ENCODE measurements around the gene PDE6H.

Gene PDE6H

DNA sequence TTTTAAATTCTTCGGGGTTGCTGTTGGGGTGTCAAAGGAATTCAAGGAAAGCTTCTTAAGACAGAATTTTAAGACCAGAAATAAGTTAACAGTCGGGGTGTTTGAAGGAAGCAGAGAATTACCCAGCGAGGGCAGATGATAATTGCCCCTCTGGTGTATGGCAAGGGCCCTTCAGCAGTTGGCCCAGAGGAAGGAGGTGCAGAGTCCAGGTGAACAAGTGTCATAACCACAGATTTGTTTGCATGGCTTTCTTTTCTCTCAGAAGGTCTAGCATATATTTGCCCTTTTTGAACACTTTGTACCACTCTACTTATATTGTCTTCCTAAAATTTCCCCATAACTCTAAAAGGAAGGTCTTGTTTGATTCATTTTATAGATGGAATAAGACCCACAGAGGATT, 1.8 kb downstream of the PDE6H start:
- DNase-seq (ENCODE audit: low read depth, low spot score), result no peak

DNA sequence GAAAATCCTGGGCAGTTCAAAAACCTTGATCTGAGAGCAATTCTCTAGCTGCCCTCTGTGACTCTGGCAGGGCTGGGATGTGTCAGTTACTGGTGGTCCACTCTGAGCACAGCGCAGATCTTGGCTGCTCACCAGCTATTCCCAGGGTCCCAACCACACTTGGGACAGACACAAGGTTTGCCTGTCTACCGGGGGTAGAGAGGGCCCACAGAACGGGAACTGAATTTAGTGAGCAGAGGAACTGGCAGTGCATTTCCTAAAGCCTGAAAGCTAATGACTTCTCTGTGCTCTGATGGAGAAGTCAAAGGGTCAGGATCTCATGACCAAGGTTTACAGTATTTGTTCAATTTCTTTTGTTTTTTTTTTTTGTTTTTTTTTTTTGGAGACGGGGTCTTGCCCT, 2.6 kb downstream of the PDE6H start:
- DNase-seq (ENCODE audit: low read depth, low spot score), result no peak

DNA sequence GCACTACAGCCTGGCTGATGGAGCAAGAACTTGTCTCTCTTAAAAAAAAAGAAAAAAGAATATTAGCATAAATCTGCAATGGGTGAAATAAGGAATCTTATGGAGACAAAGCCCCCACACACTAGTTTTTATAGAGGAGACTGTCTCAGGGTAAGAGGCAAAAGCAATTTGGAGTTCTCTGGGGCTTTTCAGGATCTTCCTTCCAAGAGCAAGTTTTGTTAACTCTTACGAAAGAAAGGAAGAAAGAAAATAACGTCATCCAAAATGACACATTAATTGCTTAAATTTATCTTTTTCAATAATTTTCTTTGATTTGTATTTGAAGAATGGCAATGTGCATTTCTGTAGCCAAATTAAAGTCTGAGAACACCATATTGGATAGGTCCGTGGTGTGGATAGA, 3.8 kb downstream of the PDE6H start:
- no peak for DNase-seq (ENCODE audit: low read depth, low spot score)

DNA sequence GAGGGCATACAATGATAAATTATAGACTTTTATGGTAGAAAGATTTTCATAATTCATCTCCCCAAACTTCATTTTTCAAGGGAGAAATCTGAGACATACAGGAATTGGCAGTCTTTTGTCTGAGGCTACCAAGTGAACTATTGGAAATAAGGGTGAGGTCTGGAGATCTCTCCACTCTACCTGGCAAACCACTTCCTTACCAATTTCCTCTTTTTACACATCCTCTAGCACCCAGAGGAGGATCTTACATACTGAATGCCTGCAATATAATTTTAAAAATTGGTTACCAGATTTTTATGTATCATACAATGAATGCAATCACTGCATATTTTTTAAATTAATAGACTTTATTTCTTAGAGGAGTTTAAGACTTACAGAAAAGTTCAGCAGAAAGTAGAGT, 6.6 kb downstream of the PDE6H start:
- DNase-seq (ENCODE audit: low read depth, low spot score), result no peak

DNA sequence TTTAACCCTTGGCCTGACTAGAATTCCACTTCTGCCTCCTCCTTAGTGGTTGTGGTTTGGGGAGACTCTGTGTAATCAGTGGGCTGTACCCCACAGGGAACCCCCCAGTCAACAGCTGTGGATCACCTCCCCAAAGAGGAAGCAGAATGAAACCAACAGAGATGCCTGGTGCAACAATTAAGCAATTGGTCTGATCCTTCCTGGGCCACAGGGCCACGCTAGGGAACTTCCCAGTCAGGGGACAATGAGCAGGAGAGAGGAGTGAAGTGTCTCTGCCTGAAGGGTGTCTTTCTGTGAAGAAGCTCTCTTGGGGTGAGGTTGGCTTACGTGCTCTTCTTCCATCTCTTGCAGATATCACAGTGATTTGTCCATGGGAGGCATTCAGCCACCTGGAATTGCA, 8.2 kb downstream of the PDE6H start:
- DNase-seq (ENCODE audit: low read depth, low spot score), result no peak

DNA sequence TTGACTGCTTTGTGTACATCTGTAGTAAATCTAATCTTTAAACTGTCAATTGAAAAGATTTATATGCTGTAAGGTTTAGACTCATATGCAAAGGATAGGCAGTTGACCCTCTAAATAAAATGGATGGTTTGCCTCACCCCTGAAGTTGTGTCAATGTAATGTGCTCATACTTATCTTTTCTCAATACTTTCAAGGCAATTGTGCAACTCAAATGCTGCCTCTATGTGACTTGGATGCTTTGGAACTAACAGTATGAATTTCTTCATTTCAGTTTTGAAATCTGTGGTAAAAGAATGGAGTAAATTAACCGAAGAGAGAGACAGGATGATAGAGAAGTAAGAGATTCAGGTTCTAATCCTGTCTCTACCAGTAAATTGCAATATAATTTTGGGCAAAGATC, 9.7 kb downstream of the PDE6H start:
- DNase-seq (ENCODE audit: low read depth, low spot score), result no peak

DNA sequence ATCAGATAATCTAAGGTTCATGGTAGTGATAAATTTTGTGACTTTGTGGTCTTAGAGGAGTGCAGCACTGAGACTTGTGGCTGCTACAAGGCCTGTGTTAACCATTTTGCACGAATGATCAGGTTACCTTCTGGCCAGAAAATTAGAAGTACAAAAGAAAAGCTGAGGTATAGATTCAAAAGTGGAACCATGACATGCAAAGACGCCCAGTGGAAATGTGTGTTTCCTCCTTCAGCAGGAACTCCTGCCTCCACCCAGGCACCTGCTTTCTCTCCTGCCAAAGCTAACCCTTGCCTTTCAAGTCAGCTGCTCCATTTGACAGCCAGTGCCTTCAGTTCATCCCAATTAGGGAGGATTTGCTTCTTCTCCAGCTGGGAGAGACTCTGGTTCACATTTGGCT, 10.1 kb downstream of the PDE6H start:
- DNase-seq (ENCODE audit: low read depth, low spot score), result no peak

DNA sequence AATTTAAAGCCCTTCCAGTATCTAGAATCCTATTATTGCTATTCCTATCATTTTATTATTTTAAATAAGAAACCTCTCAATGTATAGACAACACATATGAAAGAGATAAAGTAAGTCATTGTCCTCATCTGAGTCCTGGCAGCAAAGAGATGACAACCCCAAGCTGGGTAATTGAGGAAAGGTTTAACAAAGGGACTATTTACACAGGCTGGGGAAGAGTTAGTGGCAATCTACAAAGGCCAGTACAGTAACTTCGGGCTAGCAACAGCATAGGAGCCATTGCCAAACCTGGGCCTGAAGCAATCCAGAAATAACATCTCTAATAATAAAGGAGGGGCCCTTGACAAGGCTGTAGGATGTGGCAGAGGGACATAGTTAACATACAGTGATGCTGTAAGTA, 11.2 kb downstream of the PDE6H start:
- DNase-seq (ENCODE audit: low read depth, low spot score), result no peak

DNA sequence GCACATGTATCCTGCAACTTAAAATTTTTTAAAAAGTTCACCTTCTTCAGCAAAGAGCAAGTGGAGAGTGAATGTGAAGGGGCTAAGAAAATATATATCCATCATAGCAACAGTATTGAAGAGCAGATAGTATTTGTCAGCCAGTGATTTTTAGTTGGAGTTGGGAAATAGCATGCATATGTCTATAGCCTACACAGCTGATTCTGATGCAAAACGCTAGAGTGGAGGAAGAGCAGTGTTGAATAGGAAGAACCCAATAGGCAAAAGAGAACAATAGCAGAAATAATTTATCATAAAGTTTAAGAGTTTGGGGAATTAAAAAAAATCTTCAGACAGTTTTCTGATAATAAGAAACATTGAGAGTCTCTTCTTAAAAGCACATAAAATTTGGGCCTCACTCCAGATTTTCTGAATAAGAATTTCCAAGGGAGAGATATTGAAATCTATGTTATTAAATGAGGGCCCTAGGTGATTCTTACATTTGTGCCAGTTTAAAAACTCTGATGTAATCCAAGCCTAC, 12.0 kb downstream of the PDE6H start:
- no peak for DNase-seq (ENCODE audit: low read depth, low spot score)

DNA sequence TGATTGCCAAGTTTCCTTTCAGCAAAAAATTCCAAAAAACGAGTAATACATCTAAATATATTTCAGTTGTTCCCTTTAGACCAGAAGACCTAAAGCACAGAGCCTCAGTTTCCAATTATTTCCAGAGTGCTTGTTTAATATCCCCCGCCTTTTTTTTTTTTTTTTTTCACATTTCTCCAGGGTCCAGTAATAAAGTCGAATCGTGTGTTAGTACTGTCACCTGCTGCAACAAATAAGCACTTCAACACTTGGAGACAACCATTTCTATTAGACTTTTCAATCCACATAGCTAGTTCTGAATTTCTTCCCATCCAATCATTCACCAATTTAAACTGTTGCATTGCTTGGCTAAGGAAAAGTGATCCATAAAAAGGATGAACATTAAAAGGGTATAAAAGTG, 13.6 kb downstream of the PDE6H start:
- DNase-seq (ENCODE audit: low read depth, low spot score), result no peak

DNA sequence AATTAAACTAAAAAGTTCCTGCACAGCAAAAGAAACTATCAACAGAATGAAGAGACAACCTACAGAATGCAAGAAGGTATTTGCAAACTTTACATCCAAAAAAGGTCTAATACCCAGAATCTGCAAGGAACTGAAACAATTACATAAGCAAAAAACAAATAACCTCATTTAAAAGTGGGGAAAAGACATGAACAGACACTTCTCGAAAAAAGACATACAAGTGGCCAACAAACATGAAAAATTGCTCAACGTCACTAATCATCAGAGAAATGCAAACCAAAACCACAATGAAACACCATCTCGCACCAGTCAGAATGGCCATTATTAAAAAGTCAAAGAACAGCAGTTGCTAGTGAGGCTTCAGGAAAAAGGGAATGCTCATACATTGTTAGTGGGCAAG, 15.2 kb downstream of the PDE6H start:
- DNase-seq (ENCODE audit: low read depth, low spot score), result no peak

DNA sequence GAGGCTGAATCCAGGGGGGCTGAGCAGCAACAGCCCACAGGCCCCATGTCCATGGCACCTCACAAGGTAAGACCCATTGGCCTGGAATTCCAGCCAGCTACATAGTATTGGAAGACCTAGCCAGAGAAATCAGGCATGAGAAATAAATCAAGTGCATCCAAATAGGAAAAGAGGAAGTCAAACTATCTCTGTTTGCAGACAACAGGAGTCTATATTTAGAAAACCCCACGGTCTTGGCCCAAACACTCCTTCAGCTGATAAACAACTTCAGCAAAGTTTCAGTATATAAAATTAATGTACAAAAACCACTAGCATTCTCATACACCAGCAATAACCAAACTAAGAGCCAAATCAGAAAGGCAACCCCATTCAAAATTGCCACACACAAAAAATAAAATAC, 16.9 kb downstream of the PDE6H start:
- DNase-seq (ENCODE audit: low read depth, low spot score), result no peak

DNA sequence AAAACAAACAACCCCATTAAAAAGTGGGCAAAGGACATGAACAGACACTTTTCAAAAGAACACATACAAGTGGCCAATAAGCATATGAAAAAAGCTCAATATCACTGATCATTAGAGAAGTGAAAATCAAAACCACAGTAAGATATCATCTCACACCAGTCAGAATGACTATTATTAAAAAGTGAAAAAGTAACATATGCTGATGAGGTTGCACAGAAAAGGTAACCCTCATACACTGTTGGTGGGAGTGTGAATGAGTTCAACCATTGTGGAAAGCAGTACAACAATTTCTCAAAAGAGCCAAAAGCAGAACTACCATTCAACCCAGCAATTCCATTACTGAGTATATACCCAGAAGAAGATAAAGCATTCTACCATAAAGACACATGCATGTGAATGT, 18.2 kb downstream of the PDE6H start:
- DNase-seq (ENCODE audit: low read depth, low spot score), result no peak

DNA sequence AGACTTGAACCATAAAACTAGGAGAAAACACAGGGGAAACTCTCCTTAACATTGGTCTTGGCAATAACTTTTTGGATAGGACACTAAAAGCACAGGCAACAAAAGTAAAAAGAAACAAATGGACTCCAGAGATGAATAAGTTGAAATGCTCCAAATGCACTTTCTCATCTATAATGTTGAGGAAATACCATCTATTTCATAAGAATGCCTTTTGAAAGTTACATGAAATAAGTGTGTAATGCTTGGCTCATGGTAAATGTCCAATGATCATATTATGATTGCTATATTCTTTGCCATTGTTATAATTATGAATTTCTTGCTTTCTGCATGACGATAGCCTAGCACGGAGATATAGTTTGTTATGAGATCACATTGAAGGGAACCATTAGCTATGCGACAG, 19.8 kb downstream of the PDE6H start:
- DNase-seq (ENCODE audit: low read depth, low spot score), result no peak

DNA sequence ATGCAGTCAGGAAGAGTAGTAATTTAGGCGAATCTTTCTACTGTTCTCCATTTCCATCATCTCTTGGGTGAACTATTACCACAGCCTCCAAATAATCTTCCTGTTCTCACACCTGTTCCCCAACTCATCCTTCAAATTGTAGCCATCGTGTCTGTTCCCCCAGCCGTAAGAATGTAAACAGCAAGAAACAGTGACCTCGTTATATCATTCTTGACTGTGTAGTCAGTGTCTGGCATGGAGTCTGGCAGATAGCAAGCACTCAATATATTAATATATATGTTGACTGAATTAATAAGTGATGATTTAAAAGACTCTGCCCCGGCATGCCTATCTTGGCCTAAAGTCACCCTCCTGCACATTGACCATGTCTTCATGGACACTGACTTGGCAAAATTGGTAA, 20.3 kb downstream of the PDE6H start:
- DNase-seq (ENCODE audit: low read depth, low spot score), result no peak

DNA sequence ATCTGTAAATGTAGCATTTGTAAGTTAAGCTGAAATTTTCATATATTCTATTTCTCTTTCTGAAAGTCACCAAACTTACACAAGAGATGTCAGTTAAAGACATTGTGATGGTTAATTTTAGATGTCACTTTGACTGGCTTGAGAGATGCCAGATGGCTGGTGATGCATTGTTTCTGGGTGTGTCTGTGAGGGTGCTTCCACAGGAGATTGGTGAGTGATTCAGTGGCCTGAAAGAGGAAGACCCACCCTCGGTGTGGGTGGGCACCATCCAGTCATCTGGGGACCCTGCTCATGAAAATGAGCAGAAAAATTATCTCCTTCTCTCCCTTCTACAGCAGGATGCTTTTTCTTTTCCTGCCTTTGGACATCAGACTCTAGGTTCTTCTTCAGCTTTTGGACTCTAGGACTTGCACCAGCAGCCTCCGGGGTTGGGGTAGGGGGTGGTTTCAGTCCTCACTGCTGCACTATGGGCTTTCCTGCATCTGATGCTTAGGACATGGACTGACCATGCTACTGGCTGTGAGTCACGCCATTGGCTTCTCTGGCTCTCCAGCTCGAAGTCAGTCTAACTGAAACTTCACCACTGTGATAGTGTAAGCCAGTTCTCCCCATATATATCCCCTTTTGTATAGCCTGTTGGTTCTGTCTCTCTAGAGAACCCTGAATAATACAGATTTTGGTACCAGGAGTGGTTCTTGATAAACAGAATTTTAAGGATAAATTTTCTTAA, 20.9 kb downstream of the PDE6H start:
- no peak for DNase-seq (ENCODE audit: low read depth, low spot score)

DNA sequence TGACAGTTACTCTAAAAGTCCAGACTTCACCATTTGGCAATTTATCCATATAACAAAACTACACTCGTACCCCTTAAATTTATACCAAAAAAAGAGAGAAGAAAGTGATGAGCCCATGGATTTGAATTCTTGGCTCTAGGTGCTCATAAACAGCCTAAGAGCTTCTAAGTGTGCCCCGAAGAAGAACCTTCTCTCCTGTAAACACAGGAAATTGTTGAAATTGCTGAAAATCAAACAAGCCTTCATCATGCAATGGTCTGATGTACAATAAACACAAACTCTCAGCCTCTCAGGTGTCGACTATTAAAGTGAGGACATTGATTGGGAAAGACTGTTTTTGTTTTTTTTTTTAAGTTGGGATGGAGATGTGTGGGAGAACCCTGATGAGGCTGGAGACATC, 21.8 kb downstream of the PDE6H start:
- DNase-seq (ENCODE audit: low read depth, low spot score), result no peak

DNA sequence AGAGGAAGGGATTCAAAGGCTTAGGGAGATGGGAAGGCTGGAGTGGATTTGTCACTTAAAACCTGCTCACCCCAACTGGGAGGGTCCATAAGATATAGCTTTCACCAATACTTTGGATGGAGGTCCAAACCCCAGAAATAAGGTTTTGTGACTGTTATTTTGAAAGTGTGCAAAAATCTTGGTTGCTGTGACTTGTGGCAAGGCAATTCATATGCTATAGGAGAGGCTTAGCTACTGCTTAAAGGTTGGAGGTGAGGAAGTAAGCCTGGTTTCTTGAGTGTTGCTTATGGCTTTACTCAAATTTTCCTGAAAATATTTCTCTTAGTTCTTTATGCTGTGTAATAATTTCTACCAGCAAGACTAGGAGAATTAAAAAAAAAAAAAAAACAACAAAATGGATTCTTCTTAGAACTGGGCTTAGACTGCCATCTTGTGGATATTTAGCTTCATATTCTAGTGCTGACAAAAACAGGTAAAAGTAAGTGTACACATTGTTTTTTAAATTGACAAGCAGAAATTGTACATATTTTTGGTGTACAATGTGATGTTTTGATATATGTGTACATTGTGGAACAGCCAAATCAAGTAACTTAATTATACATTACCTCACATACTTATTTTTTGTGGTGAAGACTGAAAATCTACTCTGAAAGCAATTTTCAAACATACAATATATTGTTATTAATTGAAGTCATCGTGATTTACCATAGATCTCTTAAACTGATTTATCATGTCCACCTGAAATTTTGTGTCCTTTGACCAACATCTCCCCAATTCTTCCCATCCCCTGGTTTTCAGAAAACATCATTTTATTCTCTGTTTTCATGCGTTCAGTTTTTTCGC, 23.0 kb downstream of the PDE6H start:
- DNase-seq (ENCODE audit: low read depth, low spot score), result no peak

DNA sequence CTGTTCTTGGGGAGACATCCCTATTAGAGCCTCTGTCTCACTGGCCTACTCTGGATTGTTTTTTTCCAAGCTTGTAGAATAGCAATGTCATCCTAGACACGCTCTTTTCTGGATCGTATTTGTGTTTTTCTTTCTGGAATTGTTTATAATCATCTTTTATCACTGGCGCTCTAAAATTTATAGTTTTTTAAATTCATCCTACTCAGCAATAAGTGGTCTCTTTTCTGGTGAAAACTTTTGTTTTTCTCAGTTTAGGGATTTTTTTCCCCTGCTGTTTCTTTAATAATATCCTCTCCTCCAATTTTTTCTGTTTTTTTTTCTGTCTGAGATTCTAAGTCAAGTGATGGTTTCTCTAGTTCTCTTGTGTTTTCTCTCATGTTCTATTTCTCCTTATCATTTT, 25.2 kb downstream of the PDE6H start:
- DNase-seq (ENCODE audit: low read depth, low spot score), result no peak

DNA sequence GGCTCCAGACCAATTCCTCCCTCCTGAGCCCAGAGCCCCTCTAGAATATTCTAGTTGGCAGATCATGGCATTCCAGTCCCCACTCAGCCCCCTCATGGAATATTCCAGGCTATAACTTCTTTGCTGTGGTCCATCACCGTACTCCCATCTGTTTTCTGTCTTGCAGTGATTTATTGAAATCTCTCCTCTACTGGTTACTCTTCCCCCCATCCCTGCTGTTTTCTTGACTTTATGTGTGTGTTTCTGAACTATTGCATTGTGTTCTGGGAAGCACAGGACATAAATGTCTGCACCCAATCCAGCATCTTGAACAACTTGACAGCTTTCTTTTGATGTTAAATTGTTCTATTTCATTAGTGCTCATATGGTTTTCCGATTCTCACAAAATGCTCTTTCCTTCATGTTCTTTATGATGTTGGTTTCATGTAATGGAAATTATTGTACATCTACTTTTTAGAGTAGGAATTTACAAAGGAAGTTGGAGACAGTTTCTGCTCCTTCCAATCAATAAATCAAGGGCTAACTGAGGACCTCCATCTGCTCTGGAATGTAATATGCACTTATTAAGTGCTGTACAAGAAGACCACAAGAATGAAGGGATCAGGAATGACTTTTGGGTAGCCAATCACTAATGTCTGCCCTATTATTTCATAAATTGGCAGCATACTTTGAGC, 26.3 kb downstream of the PDE6H start:
- DNase-seq (ENCODE audit: low read depth, low spot score), result no peak

DNA sequence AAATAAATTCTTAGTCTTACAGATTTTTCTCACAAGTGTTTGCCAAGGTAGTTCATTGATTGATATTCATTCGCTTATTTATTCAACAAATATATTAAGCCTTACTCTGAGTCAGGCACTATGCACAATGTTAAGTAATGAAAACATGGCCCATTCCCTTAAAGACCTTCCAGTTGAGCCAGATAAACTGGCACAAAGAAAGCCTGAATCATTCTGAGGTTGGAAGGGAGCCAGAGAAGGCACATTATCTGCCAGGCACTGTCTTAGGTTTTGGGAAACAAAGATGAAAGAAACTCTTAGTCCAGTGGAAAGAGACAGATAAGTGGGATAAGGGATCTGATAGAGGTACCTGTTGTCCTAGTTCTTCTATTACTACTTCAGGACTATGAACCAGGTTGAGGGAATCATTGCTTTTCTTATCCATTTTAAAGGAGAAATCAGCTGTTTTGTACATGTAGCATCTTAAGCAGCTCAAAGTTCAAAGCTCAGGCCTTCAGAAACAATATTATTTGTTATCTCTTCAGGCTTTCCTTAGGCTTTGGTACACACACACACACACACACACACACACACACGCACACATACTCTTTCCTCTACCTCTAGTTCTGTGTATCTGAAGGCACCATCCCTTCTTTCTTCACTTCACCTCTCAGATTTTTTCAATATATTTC, 27.0 kb downstream of the PDE6H start:
- DNase-seq (ENCODE audit: low read depth, low spot score), result no peak

DNA sequence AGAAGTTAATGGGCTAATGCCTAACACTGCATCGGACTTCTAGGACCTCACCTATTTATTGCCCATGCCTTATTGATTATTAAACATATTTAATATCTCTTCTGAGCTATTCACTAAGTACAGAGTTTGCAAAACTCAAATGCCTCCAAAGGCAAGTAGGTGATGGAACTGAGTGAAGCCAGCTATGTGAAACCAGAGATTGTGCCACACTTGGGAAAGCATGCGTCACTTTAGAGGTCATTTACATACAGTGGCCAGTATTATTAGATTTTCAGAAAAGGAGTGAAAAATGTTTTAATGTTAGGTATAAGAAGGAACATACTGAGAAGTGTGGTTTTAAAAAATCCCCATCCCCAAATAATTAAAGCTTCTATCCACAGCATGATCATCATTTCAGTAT, 27.7 kb downstream of the PDE6H start:
- DNase-seq (ENCODE audit: low read depth, low spot score), result no peak

All from activated CD4-positive, CD25-positive, alpha-beta regulatory T cell treated with anti-CD3 and anti-CD28 coated beads, Interleukin-2, amount 50 U/mL, for 16 hours (primary cell).